NCI-H2107 treated with DMSO at 0.1 percent for 48 hours (cell line): Measurements from ENCODE around the gene AFF4.
"Not testable (repeated sequence)": the region's sequence is repeated elsewhere in the genome, so short reads cannot be mapped to it uniquely, and the experiment has no call there.

ENCODE experiments used
- DNase-seq: peaks from one replicate; lab custom pipeline; 2025; ENCODE audit not compliant: unreplicated experiment; lab: John Stamatoyannopoulos, UW

Gene AFF4

DNA sequence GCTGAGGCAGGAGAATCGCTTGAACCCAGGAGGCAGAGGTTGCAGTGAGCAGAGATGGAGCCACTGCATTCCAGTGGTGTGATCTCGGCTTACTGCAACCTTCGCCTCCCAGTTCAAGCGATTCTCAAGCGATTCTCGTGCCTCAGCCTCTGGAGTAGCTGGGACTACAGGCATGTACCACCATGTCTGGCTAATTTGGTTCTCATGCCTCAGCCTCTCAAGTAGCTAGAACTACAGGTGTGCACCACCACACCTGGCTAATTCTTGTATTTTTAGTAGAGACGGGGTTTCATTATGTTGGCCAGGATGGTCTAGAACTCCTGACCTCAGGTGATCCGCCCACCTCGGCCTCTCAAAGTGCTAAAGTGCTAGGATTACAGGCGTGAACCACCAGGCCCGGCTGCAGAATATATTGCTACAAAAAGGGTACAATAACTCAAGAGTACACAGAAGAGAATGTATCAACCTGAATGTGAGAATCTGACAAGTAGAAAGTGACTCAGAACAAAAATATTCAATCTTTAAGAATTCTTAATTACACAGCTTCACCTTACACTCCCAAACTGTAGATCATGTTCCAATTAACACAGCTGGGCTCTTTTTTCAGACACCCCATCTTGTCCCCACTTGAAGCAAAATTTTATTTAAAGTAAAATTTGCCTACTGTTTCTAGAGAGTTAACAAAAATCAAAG lies 2.2 kb downstream of the AFF4 start:
- not testable (repeated sequence) for DNase-seq

DNA sequence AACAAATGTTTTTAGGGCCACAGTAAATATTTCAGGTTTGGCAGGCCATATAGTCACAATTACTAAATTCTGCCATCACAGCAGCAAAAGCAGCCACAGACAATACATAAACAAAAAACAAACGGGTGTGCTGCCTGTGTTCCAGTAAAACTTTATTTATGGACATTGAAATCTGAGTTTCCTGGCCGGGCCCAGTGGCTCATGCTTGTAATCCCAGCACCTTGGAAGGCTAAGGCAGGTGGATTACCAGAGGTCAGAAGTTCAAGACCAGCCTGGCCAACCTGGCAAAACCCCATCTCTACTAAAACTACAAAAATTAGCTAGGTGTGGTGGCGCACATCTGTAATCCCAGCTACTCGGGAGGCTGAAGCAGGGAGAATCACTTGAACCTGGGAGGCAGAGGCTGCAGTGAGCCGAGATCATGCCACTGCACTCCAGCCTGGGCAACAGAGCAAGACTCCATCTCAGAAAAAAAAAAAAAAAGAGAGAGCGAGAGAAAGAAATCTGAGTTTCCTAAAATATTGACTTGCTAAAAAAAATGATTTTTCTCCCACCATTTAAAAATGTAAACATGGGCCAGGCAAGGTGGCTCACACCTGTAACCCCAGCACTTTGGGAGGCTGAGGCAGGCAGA lies 7.2 kb downstream of the AFF4 start:
- not testable (repeated sequence) for DNase-seq

DNA sequence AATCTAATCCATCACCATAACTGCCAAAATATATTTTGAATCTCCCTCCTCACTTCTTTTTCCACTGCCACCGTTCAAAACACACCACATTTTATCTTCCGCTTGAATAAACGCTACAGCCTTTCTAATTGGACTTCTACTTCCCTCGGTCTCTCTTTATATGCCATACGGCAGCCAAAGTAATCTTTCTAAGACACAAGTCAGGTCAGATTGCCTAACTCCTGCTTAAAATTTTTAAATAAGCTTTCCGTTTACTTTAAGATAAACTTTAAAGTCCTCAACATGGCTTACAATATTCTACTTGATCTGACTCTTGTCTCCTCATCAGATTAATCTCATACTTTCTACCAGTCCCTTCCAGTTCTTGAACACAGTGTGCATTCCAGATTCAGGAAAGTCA lies 9.7 kb downstream of the AFF4 start:
- DNase-seq: no peak

DNA sequence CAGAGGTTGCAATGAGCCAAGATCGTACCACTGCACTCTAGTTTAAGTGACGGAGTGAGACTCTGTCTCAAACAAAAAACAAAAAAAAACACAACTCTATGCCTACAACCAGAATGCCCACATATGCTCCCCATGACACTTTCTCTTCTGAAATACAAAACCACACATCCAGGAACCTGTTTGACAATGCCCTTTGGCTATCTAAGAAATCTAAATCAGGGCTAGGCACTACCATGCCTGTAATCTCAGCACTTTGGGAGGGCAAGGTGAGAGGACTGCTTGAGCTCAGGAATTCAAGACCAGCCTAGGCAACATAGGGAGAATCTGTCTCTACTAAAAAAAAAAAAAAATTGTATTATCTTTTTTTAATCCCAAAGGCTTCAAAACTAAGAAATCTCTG lies 10.6 kb downstream of the AFF4 start:
- no peak for DNase-seq

DNA sequence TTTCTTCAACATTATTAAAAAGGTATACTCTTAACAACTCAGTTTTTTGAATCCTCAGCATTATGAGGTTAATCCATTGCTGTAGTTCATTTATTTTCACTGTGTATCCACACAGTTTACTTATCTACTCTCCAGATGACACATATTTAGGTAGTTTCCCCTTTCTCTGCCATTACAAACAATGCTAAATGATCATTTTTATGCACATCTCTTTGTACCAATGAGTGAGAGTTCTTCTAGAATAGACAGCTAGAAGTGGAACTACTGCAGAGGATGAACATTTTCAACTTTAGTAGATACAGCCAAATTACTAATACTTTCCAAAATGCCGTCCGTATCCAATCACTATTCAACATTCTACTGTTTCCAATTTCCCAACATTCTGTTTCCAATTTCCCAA lies 11.5 kb downstream of the AFF4 start:
- DNase-seq: no peak

DNA sequence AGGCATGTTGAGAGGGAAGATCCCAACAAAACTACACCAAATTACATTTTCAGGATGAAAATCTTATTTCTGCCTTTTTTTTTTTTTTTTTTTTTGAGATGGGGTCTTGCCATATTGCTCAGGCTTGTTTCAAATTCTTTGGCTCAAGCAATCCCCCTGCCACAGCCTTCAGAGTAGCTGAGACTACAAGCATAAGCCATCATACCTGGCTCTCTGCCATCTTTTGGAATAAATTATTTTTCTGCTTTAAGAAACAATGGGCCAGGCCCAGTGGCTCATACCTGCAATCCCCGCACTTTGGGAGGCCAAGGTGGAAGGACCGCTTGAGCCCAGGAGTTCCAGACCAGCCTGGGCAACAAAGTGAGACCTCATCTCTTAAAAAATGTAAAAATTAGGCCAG lies 14.3 kb downstream of the AFF4 start:
- DNase-seq: no peak

DNA sequence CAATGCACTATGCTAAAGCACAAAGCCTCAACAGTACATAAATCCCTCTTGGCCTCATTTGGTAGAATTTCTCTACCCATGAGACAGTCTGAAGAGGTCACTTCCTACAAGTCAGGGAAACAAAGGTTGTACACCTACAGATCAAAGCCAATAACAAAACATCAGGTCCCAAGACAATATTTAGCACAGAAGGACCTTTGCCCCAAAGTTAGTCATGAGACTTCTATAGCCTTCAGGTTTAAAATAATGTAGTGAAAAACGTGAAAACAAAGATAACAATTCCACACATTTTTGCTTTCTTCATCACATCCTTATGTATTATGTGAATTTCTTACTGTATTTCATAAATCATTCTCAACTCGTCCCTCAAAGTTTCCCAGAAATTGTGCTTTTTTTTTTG lies 15.8 kb downstream of the AFF4 start:
- no peak for DNase-seq

DNA sequence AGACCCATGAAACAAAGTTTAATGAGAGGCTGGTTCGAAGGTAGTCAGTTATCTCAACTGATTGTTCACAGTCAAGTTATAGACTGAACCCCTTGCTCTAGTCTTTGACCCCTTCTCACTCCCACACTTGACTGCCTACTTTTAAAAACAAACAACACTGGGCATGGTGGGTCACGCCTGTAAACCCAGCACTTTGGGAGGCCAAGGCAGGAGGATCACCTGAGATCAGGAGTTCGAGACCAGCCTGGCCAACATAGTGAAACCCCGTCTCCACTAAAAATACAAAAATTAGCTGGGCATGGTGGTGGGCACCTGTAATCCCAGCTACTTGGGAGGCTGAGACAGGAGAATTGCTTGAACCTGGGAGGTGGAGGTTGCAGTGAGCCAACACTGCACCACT lies 18.1 kb downstream of the AFF4 start:
- DNase-seq: not testable (repeated sequence)

DNA sequence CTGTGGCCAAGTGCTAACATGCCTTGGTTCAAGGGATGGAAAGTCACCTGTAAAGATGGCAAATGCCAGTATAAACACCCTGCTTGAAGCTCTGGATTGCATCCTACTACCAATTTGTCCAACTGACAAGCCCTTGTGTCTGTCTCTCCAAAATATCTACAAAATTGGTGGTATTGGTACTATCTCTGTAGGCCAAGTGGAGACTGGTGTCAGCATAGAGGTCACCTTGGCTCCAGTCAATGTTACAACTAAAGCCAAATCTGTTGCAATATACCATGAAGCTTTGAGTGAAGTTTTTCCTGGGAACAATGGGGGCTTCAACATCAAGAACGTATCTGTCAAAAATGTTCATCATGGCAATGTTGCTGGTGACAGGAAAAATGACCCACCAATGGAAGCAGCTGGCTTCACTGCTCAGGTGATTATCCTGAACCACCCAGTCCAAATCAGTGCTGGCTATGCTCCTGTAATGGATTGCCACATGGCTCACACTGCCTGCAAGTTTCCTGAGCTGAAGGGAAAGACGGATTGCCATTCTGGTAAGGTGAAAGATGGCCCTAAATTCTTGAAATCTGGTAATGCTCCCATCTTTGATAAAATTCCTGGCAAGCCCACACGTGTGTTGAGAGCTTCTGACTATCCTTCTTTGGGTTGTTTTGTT lies 19.9 kb downstream of the AFF4 start:
- DNase-seq: no peak

DNA sequence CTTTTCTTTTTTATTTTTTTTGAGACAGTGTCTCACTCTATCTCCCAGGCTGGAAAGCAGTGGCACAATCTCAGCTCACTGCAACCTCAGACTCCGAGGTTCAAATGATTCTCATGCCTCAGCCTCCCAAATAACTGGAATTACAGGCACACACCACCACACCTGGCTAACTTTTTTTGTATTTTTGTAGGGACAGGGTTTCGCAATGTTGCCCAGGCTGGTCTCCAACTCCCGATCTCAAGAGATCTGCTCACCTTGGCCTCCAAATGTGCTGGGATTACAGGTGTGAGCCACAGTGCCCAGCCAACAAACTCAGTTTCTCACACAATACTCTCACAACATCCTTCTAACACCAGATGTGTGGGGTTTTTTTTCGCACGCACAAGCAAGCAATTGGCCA lies 22.1 kb downstream of the AFF4 start:
- DNase-seq: no peak

DNA sequence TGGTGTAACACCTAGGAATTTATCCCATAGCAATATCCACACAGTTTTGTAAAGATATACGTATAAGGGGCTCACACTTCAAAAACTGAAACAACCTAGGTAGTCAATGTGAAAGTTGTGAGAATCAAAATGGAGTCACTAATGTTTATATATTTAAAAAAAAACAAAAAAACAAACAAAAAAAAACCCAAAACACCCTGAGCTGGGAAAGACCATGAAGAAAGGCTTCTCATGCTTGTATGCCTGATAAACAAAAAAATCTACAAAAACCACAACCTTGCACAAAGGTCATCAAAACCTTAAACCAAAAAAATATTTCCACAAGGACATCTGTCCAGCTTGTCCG lies 35.4 kb downstream of the AFF4 start:
- no peak for DNase-seq

DNA sequence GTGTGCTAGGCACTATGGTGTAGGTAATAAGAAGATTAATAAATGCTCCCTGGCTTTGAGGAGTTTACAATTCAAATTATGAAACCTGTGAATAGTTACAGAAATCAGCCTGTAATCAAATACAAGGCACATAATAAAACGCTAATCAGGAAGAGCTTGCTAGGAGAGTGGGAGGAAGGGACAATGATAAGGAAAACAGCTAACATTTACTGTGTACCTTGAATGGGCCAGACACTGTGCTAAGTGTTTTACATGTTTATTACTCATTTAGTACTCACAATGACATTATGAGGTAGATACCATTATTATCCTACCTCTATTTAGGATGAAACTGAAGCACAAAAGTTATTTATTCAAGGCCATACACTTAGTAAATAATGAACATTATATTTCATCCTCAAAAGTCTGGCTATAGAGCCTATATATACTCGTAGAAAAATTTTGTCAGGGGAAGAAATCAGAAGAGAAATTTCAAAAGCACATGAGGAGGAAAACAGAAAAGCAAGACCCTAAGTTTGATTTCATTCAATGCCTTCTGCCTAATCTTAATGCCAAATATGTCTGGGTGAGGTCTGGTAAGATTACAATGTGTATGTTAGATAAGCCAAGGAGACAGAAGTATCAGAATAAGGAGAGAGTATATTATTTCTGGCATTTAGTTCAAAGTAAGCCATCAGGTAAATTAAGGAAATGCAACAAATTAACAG lies 35.9 kb downstream of the AFF4 start:
- DNase-seq: no peak

DNA sequence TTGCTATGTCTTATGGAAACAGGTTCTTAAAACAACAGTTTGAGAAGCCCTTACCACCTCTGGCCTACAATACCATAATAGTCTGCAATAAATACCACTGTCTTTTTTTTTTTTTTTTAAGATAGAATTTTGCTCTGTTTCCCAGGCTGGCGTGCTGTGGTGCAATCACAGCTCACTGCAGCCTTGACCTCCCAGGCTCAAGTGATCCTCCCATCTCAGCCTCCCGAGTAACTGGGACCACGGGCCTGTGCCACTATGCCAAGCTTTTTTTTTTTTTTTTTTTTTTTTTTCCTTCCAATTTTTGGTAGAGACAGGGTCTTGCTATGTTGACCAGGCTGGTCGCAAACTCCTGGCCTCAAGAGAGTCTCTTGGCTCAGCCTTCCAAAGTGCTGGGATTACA lies 37.0 kb downstream of the AFF4 start:
- no peak for DNase-seq

DNA sequence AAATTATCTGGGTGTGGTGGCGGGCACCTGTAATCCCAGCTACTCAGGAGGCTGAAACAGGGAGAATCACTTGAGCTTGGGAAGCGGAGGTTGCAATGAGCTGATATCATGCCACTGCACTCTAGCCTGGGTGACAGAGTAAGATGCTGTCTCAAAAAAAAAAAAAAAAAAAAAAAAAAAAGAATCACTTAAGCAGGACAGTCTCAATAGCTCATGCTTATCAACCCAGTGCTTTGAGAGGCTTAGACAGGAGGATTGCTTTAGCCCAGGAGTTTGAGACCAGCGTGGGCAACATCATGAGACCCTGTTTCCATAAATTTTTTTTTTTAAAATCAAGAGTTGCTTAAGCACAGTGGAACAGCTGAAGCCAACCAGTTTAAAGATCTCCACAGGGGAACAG lies 47.3 kb downstream of the AFF4 start:
- DNase-seq: no peak

DNA sequence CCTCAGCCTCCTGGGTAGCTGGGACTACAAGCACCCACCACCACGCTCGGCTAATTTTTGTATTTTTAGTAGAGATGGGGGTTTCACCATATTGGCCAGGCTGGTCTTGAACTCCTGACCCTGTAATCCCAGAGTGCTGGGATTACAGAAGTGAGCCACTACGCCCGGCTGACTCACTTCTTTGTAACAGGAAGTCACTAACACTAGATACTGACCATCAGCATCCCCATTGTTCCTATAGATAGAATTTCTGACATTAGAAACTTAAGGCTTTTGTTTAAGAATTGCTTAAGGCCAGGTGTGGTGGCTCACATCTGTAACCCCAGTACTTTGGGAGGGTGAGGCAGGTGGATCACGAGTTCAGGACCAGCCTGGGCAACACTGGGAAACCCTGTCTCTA lies 47.8 kb downstream of the AFF4 start:
- no peak for DNase-seq

DNA sequence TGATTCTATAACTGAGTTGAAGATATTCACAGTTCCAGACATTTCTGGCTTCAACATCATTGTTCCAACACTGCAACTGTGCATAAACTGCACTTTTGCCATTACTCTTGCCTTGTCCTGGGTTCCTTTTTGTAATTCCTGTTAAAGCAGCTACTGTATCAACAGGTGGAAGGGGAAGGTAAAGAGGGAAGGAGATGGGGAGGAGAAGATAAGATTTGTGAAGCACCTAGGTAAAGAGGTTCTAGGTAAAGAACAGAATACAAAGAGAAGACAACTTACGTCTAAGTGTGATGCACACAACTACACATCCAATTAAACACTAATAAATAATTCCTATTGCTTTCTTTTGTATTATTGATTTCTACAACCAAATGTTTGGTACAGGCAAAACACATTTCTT lies 53.7 kb downstream of the AFF4 start:
- no peak for DNase-seq

DNA sequence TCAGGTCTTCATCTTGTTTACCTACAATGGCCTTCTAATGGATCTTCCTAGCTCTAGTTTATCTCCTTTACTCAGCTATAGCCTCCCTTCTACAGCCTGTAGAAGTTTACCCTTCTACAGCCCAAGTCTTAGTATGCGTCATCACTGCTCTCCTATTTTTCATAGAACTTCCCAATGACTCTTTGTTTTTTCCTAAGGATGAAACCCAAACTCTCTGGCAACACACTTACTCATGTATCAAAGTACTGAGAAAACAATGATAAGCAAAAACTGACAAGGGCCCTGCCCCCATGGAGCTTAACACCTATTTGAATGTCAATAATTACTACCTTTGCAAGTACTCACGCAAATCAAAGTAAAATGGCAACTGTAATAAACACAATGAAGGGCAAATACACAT lies 56.3 kb downstream of the AFF4 start:
- no peak for DNase-seq

DNA sequence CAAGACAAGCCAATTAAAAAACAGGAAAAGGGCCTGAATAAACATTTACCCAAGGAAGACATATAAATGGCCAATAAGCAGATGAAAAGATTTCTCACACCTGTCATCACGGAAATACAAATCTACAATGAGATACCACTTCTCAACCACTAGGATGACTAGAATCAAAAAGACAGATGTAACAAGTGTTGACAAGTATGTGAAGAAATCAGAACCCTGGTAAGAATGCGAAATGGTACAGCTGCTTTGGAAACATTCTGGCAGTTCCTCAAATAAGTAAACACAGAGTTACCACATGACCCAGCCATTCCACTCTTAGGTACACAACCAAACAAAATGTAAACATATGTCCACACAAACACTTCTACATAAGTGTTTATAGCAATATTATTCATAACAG lies 57.5 kb downstream of the AFF4 start:
- DNase-seq: no peak

DNA sequence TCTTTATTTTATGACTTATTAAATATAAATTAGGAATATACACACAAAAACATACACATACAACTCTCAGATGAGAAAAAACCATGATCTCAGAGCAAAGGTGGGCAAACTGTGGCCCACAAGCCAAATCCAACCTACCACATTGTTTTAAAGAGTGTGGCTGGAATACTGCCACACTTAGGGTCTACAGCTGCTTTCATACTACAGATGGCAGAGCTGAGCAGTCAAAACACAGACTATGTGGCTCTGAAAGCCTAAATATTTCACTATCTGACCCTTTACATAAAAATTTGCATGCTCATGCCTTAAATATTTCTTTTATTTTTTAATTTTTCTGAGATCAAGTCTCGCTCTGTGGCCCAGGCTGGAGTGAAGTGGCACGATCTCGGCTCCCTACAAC lies 61.7 kb downstream of the AFF4 start:
- no peak for DNase-seq

DNA sequence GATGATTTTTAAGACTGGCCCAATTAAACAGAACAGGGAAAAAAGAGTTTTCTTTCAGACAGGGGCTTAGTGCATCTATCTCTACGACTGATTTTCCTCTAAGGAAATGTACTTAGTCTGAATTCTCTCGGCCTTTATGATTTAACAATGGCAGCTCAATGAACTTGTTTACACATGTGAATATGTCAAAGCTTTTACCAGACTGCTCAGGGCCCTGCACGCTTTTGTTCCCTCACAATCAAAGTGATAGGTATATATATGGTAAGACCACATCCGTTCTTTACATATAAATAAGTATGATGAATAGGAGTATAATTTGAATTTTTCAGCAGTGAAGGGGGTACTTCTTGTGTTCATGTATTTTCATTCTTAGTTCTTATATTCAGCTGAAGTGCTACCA lies 62.4 kb downstream of the AFF4 start:
- no peak for DNase-seq

DNA sequence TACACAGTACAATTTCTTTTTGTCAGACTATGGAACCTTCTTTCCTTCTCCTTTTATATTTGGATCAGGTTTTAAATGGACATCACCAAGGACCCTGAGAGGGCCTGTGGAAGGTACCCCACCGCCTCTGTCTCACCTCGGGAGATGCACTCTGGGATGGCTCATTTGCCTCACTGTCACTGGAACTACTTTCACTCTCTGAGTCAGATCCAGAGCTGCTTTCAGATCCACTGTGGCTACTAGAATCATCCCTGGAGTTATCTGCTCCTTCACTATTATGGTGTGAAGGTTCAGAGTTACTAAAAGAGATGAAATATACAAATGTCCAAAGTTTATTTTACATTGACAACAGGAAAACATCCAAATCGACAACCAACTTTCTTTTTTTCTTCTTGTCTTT lies 65.3 kb downstream of the AFF4 start:
- DNase-seq: no peak

DNA sequence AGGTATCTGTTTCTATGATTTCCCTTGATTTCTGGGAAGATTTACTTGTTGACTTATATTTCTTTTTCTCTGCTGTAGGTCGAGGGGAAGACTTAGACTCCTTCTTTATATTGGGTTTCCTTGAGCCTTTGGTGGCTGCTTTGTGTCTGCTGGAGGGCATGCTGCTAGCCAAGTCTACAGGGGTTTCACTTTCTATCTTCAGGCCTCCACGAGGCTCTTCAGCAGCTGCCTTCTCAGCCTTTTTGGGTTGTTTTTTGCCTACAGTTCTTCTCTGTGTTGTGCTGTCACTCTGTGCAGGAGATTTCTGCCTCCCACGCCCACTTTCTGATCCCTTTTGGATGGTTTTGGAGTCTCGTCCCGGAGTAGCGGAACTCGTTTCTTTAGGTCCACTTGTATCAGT lies 66.7 kb downstream of the AFF4 start:
- no peak for DNase-seq
